ENCODE results near the gene RABEP2. TPM values are rescaled to one million over a fixed set of nuclear protein-coding genes. Genes with fewer than 3 reads are reported as not detected.

Gene RABEP2
- total RNA-seq, 1 donor, result 31.5 TPM

GRCh38 chr16:28923652-28924398, 1.2 kb downstream of the RABEP2 start:
- Histone ChIP-seq H4K20me1 (ENCODE audit: insufficient read depth, low read length) (no peaks in the 10 kb centered on the region), H3K79me2 (ENCODE audit: insufficient read depth, low read length) (peaks cover 4% of the 10 kb centered on the region), H3K9me3 (ENCODE audit: low read depth, low read length) (no peaks in the 10 kb centered on the region), H3K4me1 (ENCODE audit: insufficient read depth, low read length) (peaks cover 10% of the 10 kb centered on the region), H3K4me2 (ENCODE audit: insufficient read depth, low read length) (peak overlapping the region; percentile 96), H3K4me3 (ENCODE audit: insufficient read depth, low read length) (peak overlapping the region; percentile 98), H3K27me3 (ENCODE audit: insufficient read depth, low read length) (no peaks in the 10 kb centered on the region), H3K36me3 (ENCODE audit: insufficient read depth, low read length) (peaks cover 12% of the 10 kb centered on the region), H3K27ac (ENCODE audit: low read depth, low read length) (no peak overlapping the region), H2AFZ (ENCODE audit: low read length) (peak overlapping the region; percentile 25)
- DNase-seq (ENCODE audit: insufficient read length, low spot score, missing footprints), result peak; percentile 27
- no peak for TF ChIP-seq CTCF (IDR thresholded peaks at IDR 0.05; ENCODE audit: extremely low read depth, low read depth, low read length)

- no peak for TF ChIP-seq CTCF (IDR thresholded peaks at IDR 0.05; ENCODE audit: extremely low read depth, low read depth, low read length)
- H3K4me1 ChIP-seq (ENCODE audit: insufficient read depth, low read length), result peaks cover 10% of the 10 kb centered on the region
- H2AFZ ChIP-seq (ENCODE audit: low read length), result no peak overlapping the region
- H3K27ac ChIP-seq (ENCODE audit: low read depth, low read length), result no peak overlapping the region
- no peak overlapping the region for H3K4me2 ChIP-seq (ENCODE audit: insufficient read depth, low read length)
- H3K27me3 ChIP-seq (ENCODE audit: insufficient read depth, low read length), result no peaks in the 10 kb centered on the region
- H3K36me3 ChIP-seq (ENCODE audit: insufficient read depth, low read length), result peaks cover 13% of the 10 kb centered on the region
- H3K4me3 ChIP-seq (ENCODE audit: insufficient read depth, low read length), result no peak overlapping the region
- peaks cover 4% of the 10 kb centered on the region for H3K79me2 ChIP-seq (ENCODE audit: insufficient read depth, low read length)
- no peak for DNase-seq (ENCODE audit: insufficient read length, low spot score, missing footprints)
- H4K20me1 ChIP-seq (ENCODE audit: insufficient read depth, low read length), result no peaks in the 10 kb centered on the region
- H3K9me3 ChIP-seq (ENCODE audit: low read depth, low read length), result no peaks in the 10 kb centered on the region
Measured at GRCh38 chr16:28923231-28923587, 1.8 kb downstream of the RABEP2 start.

- H3K36me3 ChIP-seq (ENCODE audit: insufficient read depth, low read length), result peaks cover 27% of the 10 kb centered on the region
- H3K27me3 ChIP-seq (ENCODE audit: insufficient read depth, low read length), result no peaks in the 10 kb centered on the region
- TF ChIP-seq CTCF (IDR thresholded peaks at IDR 0.05; ENCODE audit: extremely low read depth, low read depth, low read length), result no peak
- H3K4me2 ChIP-seq (ENCODE audit: insufficient read depth, low read length), result no peak overlapping the region
- no peak overlapping the region for H3K27ac ChIP-seq (ENCODE audit: low read depth, low read length)
- H3K9me3 ChIP-seq (ENCODE audit: low read depth, low read length), result no peaks in the 10 kb centered on the region
- no peaks in the 10 kb centered on the region for H4K20me1 ChIP-seq (ENCODE audit: insufficient read depth, low read length)
- no peak overlapping the region for H2AFZ ChIP-seq (ENCODE audit: low read length)
- no peaks in the 10 kb centered on the region for H3K79me2 ChIP-seq (ENCODE audit: insufficient read depth, low read length)
- DNase-seq (ENCODE audit: insufficient read length, low spot score, missing footprints), result no peak
- no peak overlapping the region for H3K4me3 ChIP-seq (ENCODE audit: insufficient read depth, low read length)
- H3K4me1 ChIP-seq (ENCODE audit: insufficient read depth, low read length), result no peaks in the 10 kb centered on the region
Measured at GRCh38 chr16:28918698-28919097, 6.3 kb downstream of the RABEP2 start.

- peak; percentile 35 for DNase-seq (ENCODE audit: insufficient read length, low spot score, missing footprints)
- peaks cover 27% of the 10 kb centered on the region for H3K36me3 ChIP-seq (ENCODE audit: insufficient read depth, low read length)
- H3K9me3 ChIP-seq (ENCODE audit: low read depth, low read length), result no peaks in the 10 kb centered on the region
- H3K4me1 ChIP-seq (ENCODE audit: insufficient read depth, low read length), result no peaks in the 10 kb centered on the region
- H4K20me1 ChIP-seq (ENCODE audit: insufficient read depth, low read length), result no peaks in the 10 kb centered on the region
- H2AFZ ChIP-seq (ENCODE audit: low read length), result no peak overlapping the region
- H3K27me3 ChIP-seq (ENCODE audit: insufficient read depth, low read length), result no peaks in the 10 kb centered on the region
- no peak for TF ChIP-seq CTCF (IDR thresholded peaks at IDR 0.05; ENCODE audit: extremely low read depth, low read depth, low read length)
- H3K4me2 ChIP-seq (ENCODE audit: insufficient read depth, low read length), result no peak overlapping the region
- H3K79me2 ChIP-seq (ENCODE audit: insufficient read depth, low read length), result no peaks in the 10 kb centered on the region
- no peak overlapping the region for H3K27ac ChIP-seq (ENCODE audit: low read depth, low read length)
- H3K4me3 ChIP-seq (ENCODE audit: insufficient read depth, low read length), result no peak overlapping the region
Measured at GRCh38 chr16:28917095-28917494, 7.9 kb downstream of the RABEP2 start.

Measured in osteoblast (primary cell).